GM23248 (cell line): ENCODE results near the gene PPM1H.

Experiments
- EZH2 ChIP-seq: fragments of 200-600 bp; sonication (generic); IDR thresholded peaks from 2 replicates; pipeline ENCODE4 v1.6.1; 2018; ENCODE audit warnings: antibody characterized with exemption, mild to moderate bottlenecking; ENCODE audit not compliant: insufficient read depth, poor library complexity, severe bottlenecking
- EZH2phosphoT487 ChIP-seq: fragments of 200-600 bp; sonication (generic); IDR thresholded peaks from 2 replicates; pipeline ENCODE4 v1.6.1; 2018; ENCODE audit warnings: antibody characterized with exemption, moderate library complexity, mild to moderate bottlenecking, low read depth; ENCODE audit not compliant: insufficient read depth

GRCh38 chr12:62800707-62801400 is 134.1 kb downstream of the PPM1H start:
- TF ChIP-seq EZH2 (no peak), EZH2phosphoT487 (no peak)
